Right lung (tissue), 5 donors: Measurements from ENCODE around the gene MUC13. TPM values are rescaled to one million over a fixed set of nuclear protein-coding genes. Genes with fewer than 3 reads are reported as not detected.

Source experiments
- DNase-seq, 2 donors: peaks; one replicate each; pipeline ENCODE4 v3.0.0-alpha.2; 2013
- polyA plus RNA-seq, 5 donors: library from polyadenylated mRNA; unstranded; fragments of 120-200 nt; gene quantifications; one replicate each; pipeline versions ENCODE4 v1.2.1 to v1.2.3, GENCODE V29; 2013; ENCODE audit warnings: inconsistent platforms in 1 of 5, low replicate concordance in 1 of 5; ENCODE audit not compliant: insufficient read length in 5 of 5, insufficient read depth in 1 of 5

Gene MUC13
- polyA plus RNA-seq, 5 donors, result 0.09 to 0.44 TPM; not detected in 3

GRCh38 chr3:124876401-124876878 is 58.1 kb downstream of the MUC13 start:
- DNase-seq, result no peak

GRCh38 chr3:124873226-124873625 is 61.3 kb downstream of the MUC13 start:
- DNase-seq, result no peak

- DNase-seq, result no peak
Measured at GRCh38 chr3:124867511-124867910, 67.0 kb downstream of the MUC13 start.

- DNase-seq, result no peak
Measured at GRCh38 chr3:124862006-124862405, 72.5 kb downstream of the MUC13 start.

GRCh38 chr3:124861041-124861440 is 73.5 kb downstream of the MUC13 start:
- DNase-seq, result no peak

- DNase-seq, result no peak
Measured at GRCh38 chr3:124860599-124860998, 74.0 kb downstream of the MUC13 start.

GRCh38 chr3:124859025-124859424 is 75.5 kb downstream of the MUC13 start:
- DNase-seq, result no peak

GRCh38 chr3:124858275-124858674 is 76.3 kb downstream of the MUC13 start:
- no peak for DNase-seq

GRCh38 chr3:124856677-124857076 is 77.9 kb downstream of the MUC13 start:
- DNase-seq, result no peak

Other genes with a start within 250 kb of the MUC13 start
- gene UMPS, start 204.3 kb downstream of the MUC13 start, polyA plus RNA-seq, result 10 to 100 TPM; 36.2 to 43.2 (median 40.4) TPM
- 10 to 100 TPM; 45.8 to 65.5 (median 58.0) TPM for gene ITGB5, start 47.4 kb downstream of the MUC13 start, polyA plus RNA-seq
- gene HEG1, start 121.2 kb upstream of the MUC13 start, polyA plus RNA-seq, result 10 to 100 TPM; 37.9 to 56.3 (median 48.4) TPM